NCI-H524 treated with DMSO at 0.1 percent for 48 hours (cell line): ENCODE data around the gene TEN1.
"Not testable (repeated sequence)": the region's sequence is repeated elsewhere in the genome, so short reads cannot be mapped to it uniquely, and the experiment has no call there.

Experiments
- DNase-seq: peaks from one replicate; lab custom pipeline; 2025; lab: John Stamatoyannopoulos, UW

TEN1 gene

GRCh38 chr17:75978938-75979704, at the start of gene TEN1, which contains the start of gene ACOX1:
TSS of gene TEN1 (plus strand) at chr17:75979240. CDS start at chr17:75986193, 6,953 bp downstream.
TSS of gene ACOX1 (minus strand) at chr17:75979166. CDS start at chr17:75979073, 93 bp downstream.
- DNase-seq = peak; percentile 97

GRCh38 chr17:75931062-75931461, 48.0 kb upstream of the TEN1 start:
- no peak for DNase-seq

- DNase-seq = no peak
Observed at GRCh38 chr17:75932852-75933251, 46.2 kb upstream of the TEN1 start.

- no peak for DNase-seq
Observed at GRCh38 chr17:75933808-75934207, 45.2 kb upstream of the TEN1 start.

- no peak for DNase-seq
Observed at GRCh38 chr17:75937652-75938051, 41.4 kb upstream of the TEN1 start.

GRCh38 chr17:75940727-75941441, 38.2 kb upstream of the TEN1 start, which contains the start of gene FBF1:
TSS of gene FBF1 (minus strand) at chr17:75941042. CDS start at chr17:75938149, 2,893 bp downstream.
- peak; percentile 97 for DNase-seq

GRCh38 chr17:75941442-75941819, 37.6 kb upstream of the TEN1 start:
- no peak for DNase-seq

- DNase-seq = no peak
Observed at GRCh38 chr17:75942473-75942872, 36.6 kb upstream of the TEN1 start.

GRCh38 chr17:75943491-75943890, 35.5 kb upstream of the TEN1 start:
- DNase-seq = no peak

- peak; percentile 97 for DNase-seq
Observed at GRCh38 chr17:75945211-75945610, 33.8 kb upstream of the TEN1 start.

- no peak for DNase-seq
Observed at GRCh38 chr17:75950421-75950820, 28.6 kb upstream of the TEN1 start.

- DNase-seq = peak; percentile 45
Observed at GRCh38 chr17:75950855-75951554, 28.0 kb upstream of the TEN1 start.

GRCh38 chr17:75959051-75959838, 19.8 kb upstream of the TEN1 start:
- DNase-seq = no peak

- no peak for DNase-seq
Observed at GRCh38 chr17:75959839-75960511, 19.1 kb upstream of the TEN1 start.

GRCh38 chr17:75965468-75965867, 13.6 kb upstream of the TEN1 start:
- no peak for DNase-seq

- not testable (repeated sequence) for DNase-seq
Observed at GRCh38 chr17:75969044-75969443, 10.0 kb upstream of the TEN1 start.

- DNase-seq = no peak
Observed at GRCh38 chr17:75970011-75970523, 9.0 kb upstream of the TEN1 start.

GRCh38 chr17:75970626-75971025, 8.4 kb upstream of the TEN1 start:
- no peak for DNase-seq

- not testable (repeated sequence) for DNase-seq
Observed at GRCh38 chr17:75975187-75975586, 3.9 kb upstream of the TEN1 start.

- DNase-seq = no peak
Observed at GRCh38 chr17:75975757-75976174, 3.3 kb upstream of the TEN1 start.
